Measurements from ENCODE around the gene MMP14. TPM values are rescaled to one million over a fixed set of nuclear protein-coding genes. Genes with fewer than 3 reads are reported as not detected.
"Not testable (repeated sequence)": the region's sequence is repeated elsewhere in the genome, so short reads cannot be mapped to it uniquely, and the experiment has no call there.

Gene MMP14
- 100 to 1,000 TPM in 2 of 3 donors, 10 to 100 TPM in 1; 84.4 to 361 (median 136) TPM for total RNA-seq

- Histone ChIP-seq H3K36me3 (no peaks in the 10 kb centered on the region), H3K27ac (peak within 1 kb of the TSS; percentile 97 to 99), H3K9me3 (no peaks in the 10 kb centered on the region), H3K4me1 (peaks cover 0 to 12% of the 10 kb centered on the region in 2 donors), H3K4me3 (peak within 1 kb of the TSS; percentile 98 to 99 (median 99)), H3K27me3 (no peaks in the 10 kb centered on the region)
- DNase-seq (ENCODE audit: low spot score in 2 of 2) = peak in 1 of 2 donors; percentile 80
- intact Hi-C loops (cut with DNase I; ENCODE audit: low total_unique reads) = no loop called here
- TF ChIP-seq POLR2A (IDR thresholded peaks at IDR 0.05) (peak; percentile 74), CTCF (IDR thresholded peaks at IDR 0.05) (peak in 2 of 3 donors; percentile 22 to 31), POLR2AphosphoS5 (IDR thresholded peaks at IDR 0.05) (peak in 2 of 3 donors; percentile 57 to 89)
Measured at GRCh38 chr14:22836301-22837113, at the start of gene MMP14. Gene MMP14, plus strand, starts transcription at chr14:22836585. Its CDS starts 233 bp downstream, at chr14:22836818.

- intact Hi-C loops (cut with DNase I; ENCODE audit: low total_unique reads) = no loop called here
- H3K9me3 ChIP-seq = no peaks in the 10 kb centered on the region
- TF ChIP-seq CTCF (IDR thresholded peaks at IDR 0.05) = no peak
- TF ChIP-seq POLR2A (IDR thresholded peaks at IDR 0.05) = no peak
- no peak for TF ChIP-seq POLR2AphosphoS5 (IDR thresholded peaks at IDR 0.05)
- H3K27me3 ChIP-seq = no peaks in the 10 kb centered on the region
- no peak overlapping the region for H3K27ac ChIP-seq
- no peaks in the 10 kb centered on the region for H3K4me1 ChIP-seq
- DNase-seq (ENCODE audit: low spot score in 2 of 2) = no peak
- H3K4me3 ChIP-seq = no peak overlapping the region
- H3K36me3 ChIP-seq = no peaks in the 10 kb centered on the region
Measured at GRCh38 chr14:22786685-22787084, 49.7 kb upstream of the MMP14 start.

- no peak overlapping the region for H3K4me3 ChIP-seq
- no peaks in the 10 kb centered on the region for H3K9me3 ChIP-seq
- intact Hi-C loops (cut with DNase I; ENCODE audit: low total_unique reads) = no loop called here
- no peak for TF ChIP-seq CTCF (IDR thresholded peaks at IDR 0.05)
- no peak for TF ChIP-seq POLR2AphosphoS5 (IDR thresholded peaks at IDR 0.05)
- H3K36me3 ChIP-seq = no peaks in the 10 kb centered on the region
- no peak overlapping the region for H3K27ac ChIP-seq
- no peak for DNase-seq (ENCODE audit: low spot score in 2 of 2)
- no peaks in the 10 kb centered on the region for H3K4me1 ChIP-seq
- H3K27me3 ChIP-seq = no peaks in the 10 kb centered on the region
Measured at GRCh38 chr14:22791301-22791700, 45.1 kb upstream of the MMP14 start.

GRCh38 chr14:22792158-22792557 is 44.2 kb upstream of the MMP14 start:
- Histone ChIP-seq H3K27me3 (no peaks in the 10 kb centered on the region), H3K36me3 (no peaks in the 10 kb centered on the region), H3K4me1 (no peaks in the 10 kb centered on the region), H3K9me3 (no peaks in the 10 kb centered on the region), H3K4me3 (no peak overlapping the region), H3K27ac (no peak overlapping the region)
- DNase-seq (ENCODE audit: low spot score in 2 of 2) = no peak
- TF ChIP-seq POLR2AphosphoS5 (IDR thresholded peaks at IDR 0.05) = no peak
- no peak for TF ChIP-seq CTCF (IDR thresholded peaks at IDR 0.05)
- no peak for TF ChIP-seq POLR2A (IDR thresholded peaks at IDR 0.05)
- intact Hi-C loops (cut with DNase I; ENCODE audit: low total_unique reads) = no loop called here

DNA sequence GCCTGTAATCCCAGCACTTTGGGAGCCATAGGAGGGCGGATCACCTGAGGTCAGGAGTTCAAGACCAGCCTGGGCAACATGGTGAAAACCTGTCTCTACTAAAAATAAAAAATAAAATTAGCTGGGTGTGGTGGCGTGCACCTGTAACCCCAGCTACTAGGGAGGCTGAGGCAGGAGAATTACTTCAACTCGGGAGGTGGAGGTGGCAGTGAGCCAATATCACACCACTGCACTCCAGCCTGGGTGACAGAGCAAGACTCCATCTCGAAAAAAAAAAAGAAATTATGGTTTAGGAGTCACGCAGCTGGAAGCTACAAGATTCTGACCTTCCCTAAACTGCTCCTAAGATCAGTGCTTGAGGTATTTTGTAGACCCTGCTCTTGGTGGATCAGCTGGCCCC is 42.8 kb upstream of the MMP14 start:
- H3K27me3 ChIP-seq; intact Hi-C loops (cut with DNase I; ENCODE audit: low total_unique reads); H3K36me3 ChIP-seq; H3K4me1 ChIP-seq; H3K9me3 ChIP-seq; DNase-seq (ENCODE audit: low spot score in 2 of 2); H3K4me3 ChIP-seq; H3K27ac ChIP-seq: not testable (repeated sequence)
